ENCODE results near the gene EYS. TPM values are rescaled to one million over a fixed set of nuclear protein-coding genes. Genes with fewer than 3 reads are reported as not detected.

Gene EYS
- total and polyA plus RNA-seq, 2 of the 13 experiments (the other 11 are each of a cell fraction or from before 2014, with no cell fraction given), result 0.04 to 0.07 TPM

DNA sequence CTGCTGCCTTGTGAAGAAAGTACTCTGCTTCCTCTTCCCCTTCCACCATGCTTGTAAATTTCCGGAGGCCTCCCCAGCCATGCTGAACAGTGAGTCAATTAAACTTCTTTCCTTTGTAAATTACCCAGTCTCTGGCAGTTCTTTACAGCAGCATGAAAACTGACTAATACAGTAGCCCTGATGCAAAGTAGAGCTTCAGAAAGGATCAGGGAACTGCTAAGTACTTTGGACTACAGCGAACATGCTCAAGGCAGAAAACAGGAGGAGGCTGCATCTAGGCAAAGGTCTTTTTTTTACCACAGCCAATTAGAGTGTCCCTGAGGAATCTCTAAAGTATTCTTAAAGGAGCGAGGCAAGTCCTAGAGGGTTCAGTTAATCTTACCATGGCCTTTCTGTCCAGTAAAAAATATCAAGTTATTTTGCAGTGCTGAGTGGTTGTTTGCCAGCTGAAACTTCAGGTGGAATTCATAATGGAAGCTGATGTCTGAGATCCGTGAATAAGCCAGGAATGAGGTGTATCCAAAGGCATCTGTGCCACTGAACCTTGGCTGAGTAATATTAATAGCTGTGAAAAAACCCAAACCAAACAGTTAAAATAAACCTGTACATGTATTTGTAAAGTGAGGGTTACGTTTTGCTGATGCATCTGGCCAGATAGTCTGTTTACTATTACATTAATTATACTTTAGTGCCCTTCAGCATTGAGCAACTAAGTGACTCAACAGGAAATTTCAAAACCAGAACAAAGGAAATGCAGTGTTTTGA lies 1901.0 kb downstream of the EYS start (continued):
- TF ChIP-seq, protein P1, sequence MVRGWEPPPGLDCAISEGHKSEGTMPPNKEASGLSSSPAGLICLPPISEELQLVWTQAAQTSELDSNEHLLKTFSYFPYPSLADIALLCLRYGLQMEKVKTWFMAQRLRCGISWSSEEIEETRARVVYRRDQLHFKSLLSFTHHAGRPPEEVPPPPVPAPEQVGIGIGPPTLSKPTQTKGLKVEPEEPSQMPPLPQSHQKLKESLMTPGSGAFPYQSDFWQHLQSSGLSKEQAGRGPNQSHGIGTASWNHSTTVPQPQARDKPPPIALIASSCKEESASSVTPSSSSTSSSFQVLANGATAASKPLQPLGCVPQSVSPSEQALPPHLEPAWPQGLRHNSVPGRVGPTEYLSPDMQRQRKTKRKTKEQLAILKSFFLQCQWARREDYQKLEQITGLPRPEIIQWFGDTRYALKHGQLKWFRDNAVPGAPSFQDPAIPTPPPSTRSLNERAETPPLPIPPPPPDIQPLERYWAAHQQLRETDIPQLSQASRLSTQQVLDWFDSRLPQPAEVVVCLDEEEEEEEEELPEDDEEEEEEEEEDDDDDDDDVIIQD (CRISPR knock-in tag; IDR thresholded peaks at IDR 0.05; ENCODE audit: low read depth), result peak; percentile 81
- TF ChIP-seq MAFF (IDR thresholded peaks at IDR 0.05; ENCODE audit: low read depth, low read length), result peak; percentile 82
- no peak for TF ChIP-seq HMGA1 (CRISPR knock-in tag; conservative IDR thresholded peaks at IDR 0.05)
- TF ChIP-seq ZBTB20 (CRISPR knock-in tag; IDR thresholded peaks at IDR 0.05; ENCODE audit: borderline replicate concordance, low read depth), result peak; percentile 53; the same call in 1 of the 2 replicates
- peak; percentile 92 for TF ChIP-seq HMG20A (CRISPR knock-in tag; IDR thresholded peaks at IDR 0.05; ENCODE audit: borderline replicate concordance)
- TF ChIP-seq EP300 (IDR thresholded peaks at IDR 0.05; ENCODE audit: low read depth in 2 of 2, low read length in 2 of 2), result peak; percentile 66 to 90; a peak in 2 of 4 replicates
- peak; percentile 80 for TF ChIP-seq EP300 (CRISPR knock-in tag; IDR thresholded peaks at IDR 0.05; ENCODE audit: borderline replicate concordance)
- TF ChIP-seq CREB1 (IDR thresholded peaks at IDR 0.05), result no peak
- peak; percentile 71 for TF ChIP-seq CREB1 (CRISPR knock-in tag; IDR thresholded peaks at IDR 0.05)
- peak; percentile 13; the same call in 1 of the 2 replicates for TF ChIP-seq ZNF652 (CRISPR knock-in tag; IDR thresholded peaks at IDR 0.05; ENCODE audit: borderline replicate concordance, low read depth)
- 0 out of 2 replicates have a peak, but pooled peaks have one; percentile 10 for TF ChIP-seq NFYC (CRISPR knock-in tag; IDR thresholded peaks at IDR 0.05)
- TF ChIP-seq, protein P2, sequence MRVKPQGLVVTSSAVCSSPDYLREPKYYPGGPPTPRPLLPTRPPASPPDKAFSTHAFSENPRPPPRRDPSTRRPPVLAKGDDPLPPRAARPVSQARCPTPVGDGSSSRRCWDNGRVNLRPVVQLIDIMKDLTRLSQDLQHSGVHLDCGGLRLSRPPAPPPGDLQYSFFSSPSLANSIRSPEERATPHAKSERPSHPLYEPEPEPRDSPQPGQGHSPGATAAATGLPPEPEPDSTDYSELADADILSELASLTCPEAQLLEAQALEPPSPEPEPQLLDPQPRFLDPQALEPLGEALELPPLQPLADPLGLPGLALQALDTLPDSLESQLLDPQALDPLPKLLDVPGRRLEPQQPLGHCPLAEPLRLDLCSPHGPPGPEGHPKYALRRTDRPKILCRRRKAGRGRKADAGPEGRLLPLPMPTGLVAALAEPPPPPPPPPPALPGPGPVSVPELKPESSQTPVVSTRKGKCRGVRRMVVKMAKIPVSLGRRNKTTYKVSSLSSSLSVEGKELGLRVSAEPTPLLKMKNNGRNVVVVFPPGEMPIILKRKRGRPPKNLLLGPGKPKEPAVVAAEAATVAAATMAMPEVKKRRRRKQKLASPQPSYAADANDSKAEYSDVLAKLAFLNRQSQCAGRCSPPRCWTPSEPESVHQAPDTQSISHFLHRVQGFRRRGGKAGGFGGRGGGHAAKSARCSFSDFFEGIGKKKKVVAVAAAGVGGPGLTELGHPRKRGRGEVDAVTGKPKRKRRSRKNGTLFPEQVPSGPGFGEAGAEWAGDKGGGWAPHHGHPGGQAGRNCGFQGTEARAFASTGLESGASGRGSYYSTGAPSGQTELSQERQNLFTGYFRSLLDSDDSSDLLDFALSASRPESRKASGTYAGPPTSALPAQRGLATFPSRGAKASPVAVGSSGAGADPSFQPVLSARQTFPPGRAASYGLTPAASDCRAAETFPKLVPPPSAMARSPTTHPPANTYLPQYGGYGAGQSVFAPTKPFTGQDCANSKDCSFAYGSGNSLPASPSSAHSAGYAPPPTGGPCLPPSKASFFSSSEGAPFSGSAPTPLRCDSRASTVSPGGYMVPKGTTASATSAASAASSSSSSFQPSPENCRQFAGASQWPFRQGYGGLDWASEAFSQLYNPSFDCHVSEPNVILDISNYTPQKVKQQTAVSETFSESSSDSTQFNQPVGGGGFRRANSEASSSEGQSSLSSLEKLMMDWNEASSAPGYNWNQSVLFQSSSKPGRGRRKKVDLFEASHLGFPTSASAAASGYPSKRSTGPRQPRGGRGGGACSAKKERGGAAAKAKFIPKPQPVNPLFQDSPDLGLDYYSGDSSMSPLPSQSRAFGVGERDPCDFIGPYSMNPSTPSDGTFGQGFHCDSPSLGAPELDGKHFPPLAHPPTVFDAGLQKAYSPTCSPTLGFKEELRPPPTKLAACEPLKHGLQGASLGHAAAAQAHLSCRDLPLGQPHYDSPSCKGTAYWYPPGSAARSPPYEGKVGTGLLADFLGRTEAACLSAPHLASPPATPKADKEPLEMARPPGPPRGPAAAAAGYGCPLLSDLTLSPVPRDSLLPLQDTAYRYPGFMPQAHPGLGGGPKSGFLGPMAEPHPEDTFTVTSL (CRISPR knock-in tag; IDR thresholded peaks at IDR 0.05; ENCODE audit: borderline replicate concordance), result peak; percentile 70; the same call in 1 of the 2 replicates
- peak; percentile 49; the same call in 1 of the 2 replicates for TF ChIP-seq GATA4 (IDR thresholded peaks at IDR 0.05; ENCODE audit: borderline replicate concordance, low read depth)
- TF ChIP-seq ZNF232 (CRISPR knock-in tag; IDR thresholded peaks at IDR 0.05; ENCODE audit: borderline replicate concordance), result no peak
- peak; percentile 66; the same call in 1 of the 2 replicates for TF ChIP-seq NCOR1 (IDR thresholded peaks at IDR 0.05; ENCODE audit: borderline replicate concordance, low read length)
- TF ChIP-seq SATB2 (CRISPR knock-in tag; IDR thresholded peaks at IDR 0.05), result no peak
- peak; percentile 79; the same call in 1 of the 2 replicates for TF ChIP-seq HOXA5 (CRISPR knock-in tag; IDR thresholded peaks at IDR 0.05)
- TF ChIP-seq ARID3A (IDR thresholded peaks at IDR 0.05; ENCODE audit: low read depth, low read length), result peak; percentile 99
- TF ChIP-seq ETV5 (CRISPR knock-in tag; IDR thresholded peaks at IDR 0.05; ENCODE audit: borderline replicate concordance), result peak; percentile 79; the same call in 1 of the 2 replicates
- TF ChIP-seq TCF7 (IDR thresholded peaks at IDR 0.05; ENCODE audit: low read depth), result peak; percentile 81
- no peak for TF ChIP-seq ZNF607 (CRISPR knock-in tag; IDR thresholded peaks at IDR 0.05; ENCODE audit: borderline replicate concordance)
- TF ChIP-seq KDM6A (CRISPR knock-in tag; IDR thresholded peaks at IDR 0.05; ENCODE audit: low read depth), result peak; percentile 48

All from HepG2 (cell line).